AG09309 (cell line): ENCODE data around the gene CRADD.

Experiments used
- DNase-seq: peaks from one replicate; pipeline ENCODE4 v3.0.0-alpha.2; 2010; ENCODE audit warnings: low read depth
- H3K4me3 ChIP-seq: 2 replicates; pipeline ENCODE4 v1.5.1; 2011; ENCODE audit warnings: mild to moderate bottlenecking, low read depth, low read length, moderate library complexity; ENCODE audit not compliant: control insufficient read depth
- TF ChIP-seq, protein P1 (sequence below): IDR thresholded peaks from 2 replicates; pipeline ENCODE4 v1.5.1; 2011; ENCODE audit warnings: mild to moderate bottlenecking, low read depth, low read length, inconsistent platforms; ENCODE audit not compliant: insufficient read depth, control insufficient read depth; ENCODE audit errors: missing control alignments

The CRADD gene

DNA sequence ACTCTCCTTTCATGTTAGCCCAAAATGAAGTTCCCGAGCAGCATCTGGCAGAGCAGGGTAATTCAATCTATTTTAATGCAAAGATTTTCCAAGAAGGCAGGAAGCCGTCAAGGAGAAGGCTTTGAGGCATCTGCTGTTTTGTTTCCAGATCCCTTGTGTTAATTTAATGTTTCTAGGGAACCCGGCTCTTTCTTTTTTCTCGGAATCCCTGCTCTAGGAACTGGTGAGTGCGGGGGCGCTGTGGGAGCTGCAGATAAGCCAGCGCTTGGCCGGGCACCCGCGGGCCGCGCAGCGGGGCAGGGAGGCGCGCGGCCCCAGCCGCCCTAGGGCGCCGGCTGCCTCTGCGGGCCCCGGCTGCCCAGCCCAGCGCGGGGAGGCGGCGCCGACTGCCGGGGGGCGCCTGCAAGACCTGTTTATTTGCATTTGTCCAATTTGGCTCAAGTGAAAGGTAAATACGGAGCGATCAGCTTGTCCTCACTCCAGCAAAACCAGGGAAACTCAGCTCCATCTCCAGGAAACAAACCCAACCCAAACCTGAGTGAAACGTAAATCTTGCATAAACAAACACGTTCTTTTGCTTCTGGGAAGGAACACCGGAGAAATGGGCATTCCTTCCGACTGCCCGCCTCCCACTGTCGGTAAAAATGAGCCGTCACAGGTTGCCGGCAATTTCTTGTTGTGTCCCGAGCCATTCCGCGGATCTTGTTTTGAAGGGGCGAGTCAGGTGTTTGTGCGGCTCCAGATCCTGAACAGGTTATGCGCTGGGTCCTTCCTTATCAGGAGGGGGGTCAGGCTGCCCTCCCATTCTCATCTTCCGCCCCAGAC lies 65.1 kb downstream of the CRADD start:
- TF ChIP-seq, protein P1, sequence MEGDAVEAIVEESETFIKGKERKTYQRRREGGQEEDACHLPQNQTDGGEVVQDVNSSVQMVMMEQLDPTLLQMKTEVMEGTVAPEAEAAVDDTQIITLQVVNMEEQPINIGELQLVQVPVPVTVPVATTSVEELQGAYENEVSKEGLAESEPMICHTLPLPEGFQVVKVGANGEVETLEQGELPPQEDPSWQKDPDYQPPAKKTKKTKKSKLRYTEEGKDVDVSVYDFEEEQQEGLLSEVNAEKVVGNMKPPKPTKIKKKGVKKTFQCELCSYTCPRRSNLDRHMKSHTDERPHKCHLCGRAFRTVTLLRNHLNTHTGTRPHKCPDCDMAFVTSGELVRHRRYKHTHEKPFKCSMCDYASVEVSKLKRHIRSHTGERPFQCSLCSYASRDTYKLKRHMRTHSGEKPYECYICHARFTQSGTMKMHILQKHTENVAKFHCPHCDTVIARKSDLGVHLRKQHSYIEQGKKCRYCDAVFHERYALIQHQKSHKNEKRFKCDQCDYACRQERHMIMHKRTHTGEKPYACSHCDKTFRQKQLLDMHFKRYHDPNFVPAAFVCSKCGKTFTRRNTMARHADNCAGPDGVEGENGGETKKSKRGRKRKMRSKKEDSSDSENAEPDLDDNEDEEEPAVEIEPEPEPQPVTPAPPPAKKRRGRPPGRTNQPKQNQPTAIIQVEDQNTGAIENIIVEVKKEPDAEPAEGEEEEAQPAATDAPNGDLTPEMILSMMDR: peak; percentile 25
- DNase-seq: no peak
- H3K4me3 ChIP-seq: peak overlapping the region; percentile 48

- H3K4me3 ChIP-seq: no peak overlapping the region
- no peak for DNase-seq
- TF ChIP-seq, protein P1: no peak
Observed at GRCh38 chr12:93743229-93743998, 66.2 kb downstream of the CRADD start.

GRCh38 chr12:93743999-93744689 lies 67.0 kb downstream of the CRADD start:
- no peak for DNase-seq
- no peak overlapping the region for H3K4me3 ChIP-seq
- TF ChIP-seq, protein P1: no peak

- TF ChIP-seq, protein P1: no peak
- DNase-seq: no peak
- no peak overlapping the region for H3K4me3 ChIP-seq
Observed at GRCh38 chr12:93745286-93745685, 68.1 kb downstream of the CRADD start.

- TF ChIP-seq, protein P1: no peak
- no peak for DNase-seq
- no peak overlapping the region for H3K4me3 ChIP-seq
Observed at GRCh38 chr12:93746572-93747168, 69.5 kb downstream of the CRADD start.
